Calu3 (cell line): ENCODE data around the gene AGAP3. TPM values are rescaled to one million over a fixed set of nuclear protein-coding genes. Genes with fewer than 3 reads are reported as not detected.

Source experiments
- BruUV-seq: library from RNA; stranded (reverse); fragments of 400-500 nt; replicated peaks from 2 replicates; lab custom pipeline; 2021; lab: Mats Ljungman, UMichigan
- CTCF ChIA-PET: fragments of 300-600 bp; sonication (Branson Sonifier 250); formaldehyde crosslinking; loops from one replicate; lab custom pipeline; 2022; ENCODE audit warnings: antibody characterized with exemption; lab: Charles Lee
- DNase-seq: peaks from one replicate; pipeline ENCODE4 v3.0.0; 2022
- H3K27ac Mint-ChIP-seq: one replicate; pipeline ENCODE4 v1.8.0; 2022; ENCODE audit warnings: mixed read lengths; ENCODE audit not compliant: unreplicated experiment
- H3K27me3 Mint-ChIP-seq: one replicate; pipeline ENCODE4 v1.8.0; 2022; ENCODE audit warnings: mixed read lengths; ENCODE audit not compliant: unreplicated experiment
- H3K36me3 Mint-ChIP-seq: one replicate; pipeline ENCODE4 v1.8.0; 2022; ENCODE audit warnings: mild to moderate bottlenecking, moderate library complexity, mixed read lengths; ENCODE audit not compliant: insufficient read depth, unreplicated experiment
- H3K4me1 Mint-ChIP-seq: one replicate; pipeline ENCODE4 v1.8.0; 2022; ENCODE audit warnings: mild to moderate bottlenecking, low read depth, mixed read lengths; ENCODE audit not compliant: unreplicated experiment
- H3K4me3 Mint-ChIP-seq: one replicate; pipeline ENCODE4 v1.8.0; 2022; ENCODE audit warnings: mild to moderate bottlenecking, low read depth, moderate library complexity, mixed read lengths; ENCODE audit not compliant: unreplicated experiment
- H3K9me3 Mint-ChIP-seq: one replicate; pipeline ENCODE4 v1.8.0; 2022; ENCODE audit warnings: low read depth, mixed read lengths; ENCODE audit not compliant: unreplicated experiment
- CTCF ChIP-seq: fragments of 200-600 bp; IDR thresholded peaks from one replicate; pipeline ENCODE4 v1.8.0; 2022; ENCODE audit warnings: antibody characterized with exemption; ENCODE audit not compliant: unreplicated experiment
- intact Hi-C: fragments of 100-400 bp; cut with micrococcal nuclease; formaldehyde crosslinking; loops from one replicate; pipeline ENCODE4 v1.10.0; 2022; ENCODE audit not compliant: unreplicated experiment
- total RNA-seq: library from RNA; stranded (reverse); gene quantifications from 2 replicates; pipeline ENCODE4 v1.2.3, GENCODE V29; 2022

Gene AGAP3
- total RNA-seq, 1 experiment from 2014 or later = 73.4 TPM

GRCh38 chr7:151177310-151177709, 91.0 kb downstream of the AGAP3 start:
- H3K9me3 Mint-ChIP-seq = no peaks in the 10 kb centered on the region
- H3K27me3 Mint-ChIP-seq = peaks cover 98% of the 10 kb centered on the region
- no peaks in the 10 kb centered on the region for H3K36me3 Mint-ChIP-seq
- TF ChIP-seq CTCF = no peak
- intact Hi-C loops = no loop called here
- DNase-seq = no peak
- BruUV-seq = no TSS peak
- H3K4me1 Mint-ChIP-seq = no peaks in the 10 kb centered on the region
- no peak overlapping the region for H3K27ac Mint-ChIP-seq
- H3K4me3 Mint-ChIP-seq = no peak overlapping the region
- CTCF ChIA-PET = no interaction called here

GRCh38 chr7:151178236-151178635, 92.0 kb downstream of the AGAP3 start:
- Mint-ChIP-seq H3K4me3 (no peak overlapping the region), H3K4me1 (no peaks in the 10 kb centered on the region), H3K27ac (no peak overlapping the region), H3K36me3 (no peaks in the 10 kb centered on the region), H3K9me3 (no peaks in the 10 kb centered on the region), H3K27me3 (peaks cover 98% of the 10 kb centered on the region)
- no peak for TF ChIP-seq CTCF
- BruUV-seq = no TSS peak
- intact Hi-C loops = no loop called here
- CTCF ChIA-PET = interaction anchor here (1.5 kb wide), 1 partner anchor 55 kb away, joined by 3 read pairs; no protein-coding TSS in a partner anchor
- no peak for DNase-seq

- H3K27me3 Mint-ChIP-seq = peaks cover 94% of the 10 kb centered on the region
- no peaks in the 10 kb centered on the region for H3K4me1 Mint-ChIP-seq
- CTCF ChIA-PET = interaction anchor here (1.5 kb wide), 1 partner anchor 55 kb away, joined by 3 read pairs; no protein-coding TSS in a partner anchor
- no peak for TF ChIP-seq CTCF
- no peaks in the 10 kb centered on the region for H3K9me3 Mint-ChIP-seq
- no peak overlapping the region for H3K4me3 Mint-ChIP-seq
- no TSS peak for BruUV-seq
- DNase-seq = no peak
- intact Hi-C loops = no loop called here
- no peak overlapping the region for H3K27ac Mint-ChIP-seq
- no peaks in the 10 kb centered on the region for H3K36me3 Mint-ChIP-seq
Measured at GRCh38 chr7:151178831-151179230, 92.6 kb downstream of the AGAP3 start.

GRCh38 chr7:151179287-151179860, 93.1 kb downstream of the AGAP3 start:
- H3K9me3 Mint-ChIP-seq = no peaks in the 10 kb centered on the region
- no peak for DNase-seq
- H3K4me3 Mint-ChIP-seq = no peak overlapping the region
- no peaks in the 10 kb centered on the region for H3K4me1 Mint-ChIP-seq
- BruUV-seq = no TSS peak
- peaks cover 88% of the 10 kb centered on the region for H3K27me3 Mint-ChIP-seq
- H3K36me3 Mint-ChIP-seq = no peaks in the 10 kb centered on the region
- no peak for TF ChIP-seq CTCF
- intact Hi-C loops = no loop called here
- no peak overlapping the region for H3K27ac Mint-ChIP-seq
- CTCF ChIA-PET = interaction anchor here (0.6 to 1.5 kb wide), 2 partner anchors 8 to 56 kb away, joined by 3 read pairs; no protein-coding TSS in a partner anchor
